DMS53 (cell line): ENCODE measurements around the gene TRMT2B.

Experiments
- DNase-seq: peaks from one replicate; lab custom pipeline; 2025; lab: John Stamatoyannopoulos, UW

TRMT2B gene

DNA sequence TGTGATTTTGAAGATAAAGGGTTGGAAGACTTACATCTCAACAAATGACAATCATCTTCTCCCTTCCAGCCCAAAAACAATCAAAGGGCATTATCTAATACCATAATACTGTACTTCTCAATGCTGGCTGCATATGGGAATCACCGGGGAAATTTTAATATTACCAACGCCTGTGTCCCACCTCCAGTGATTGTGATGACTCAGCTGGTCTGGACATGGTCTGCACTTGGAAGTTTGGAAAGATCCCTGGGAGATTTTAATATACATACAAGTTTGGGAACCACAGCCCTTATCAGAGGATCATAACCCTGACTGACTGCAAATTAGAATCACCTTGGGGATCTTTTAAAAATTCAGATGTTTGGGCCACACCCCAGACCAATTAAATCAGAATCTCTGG, 52.5 kb downstream of the TRMT2B start:
- DNase-seq = no peak

DNA sequence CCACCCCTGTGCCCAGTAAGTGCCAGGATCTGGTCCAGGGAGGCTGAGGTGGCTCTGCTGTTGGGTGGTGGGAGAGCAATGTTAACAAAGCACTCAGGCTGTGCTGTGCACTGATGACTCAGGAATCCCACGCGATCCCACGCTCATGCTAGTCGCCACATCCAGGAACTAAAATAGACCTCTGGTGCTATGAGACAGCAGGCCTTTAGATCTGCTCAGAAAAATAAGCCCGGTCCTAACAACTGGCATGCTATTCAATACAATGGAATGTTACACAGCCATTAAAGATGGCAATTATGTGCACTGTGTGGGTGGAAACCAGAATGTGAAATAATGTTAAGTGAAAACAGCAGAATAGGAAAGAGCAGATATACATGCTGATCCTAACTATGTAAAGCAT, 56.4 kb downstream of the TRMT2B start:
- no peak for DNase-seq

DNA sequence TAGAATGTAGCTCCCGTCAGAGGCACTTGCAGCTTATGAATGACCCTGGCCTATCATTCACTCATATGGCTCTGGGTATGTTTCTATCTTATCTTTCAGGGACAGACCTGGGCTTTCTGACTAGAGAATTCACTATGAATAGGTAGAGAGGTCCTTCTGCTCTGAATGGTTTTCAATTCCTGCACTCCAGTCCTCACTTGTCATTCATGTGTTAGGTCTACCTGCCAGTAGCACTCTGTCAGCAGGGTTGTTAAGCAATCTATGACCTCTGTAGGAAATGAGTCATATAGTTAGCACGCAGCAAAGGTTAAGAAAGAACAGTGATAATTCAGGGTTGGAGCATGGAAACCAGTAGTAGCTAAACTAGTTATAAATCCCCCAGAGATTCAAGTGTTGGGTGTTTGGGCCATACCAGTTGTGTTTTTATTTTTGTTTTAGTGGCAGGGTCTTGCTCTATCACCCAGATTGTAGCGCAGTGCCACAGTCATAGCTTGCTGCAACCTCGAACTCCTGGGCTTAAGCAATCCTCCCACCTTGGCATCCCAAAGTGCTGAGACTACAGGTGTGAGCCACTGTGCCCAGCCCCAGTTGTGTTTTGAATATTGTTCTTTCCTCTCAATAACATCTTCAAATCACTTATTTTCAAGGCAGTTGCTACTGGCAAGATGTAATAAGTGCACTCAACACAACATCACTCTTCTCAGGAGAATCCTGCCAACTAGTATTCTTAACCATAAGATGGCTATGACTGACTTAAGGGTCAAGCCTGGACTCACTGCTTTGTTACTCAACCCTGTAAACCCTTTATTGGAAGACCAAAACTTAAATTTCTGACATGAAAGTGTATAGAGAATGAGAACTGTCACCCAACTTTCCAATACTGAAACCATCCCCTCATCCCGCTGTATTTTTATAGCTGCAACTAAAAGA, 57.3 kb downstream of the TRMT2B start:
- peak; percentile 51 for DNase-seq

DNA sequence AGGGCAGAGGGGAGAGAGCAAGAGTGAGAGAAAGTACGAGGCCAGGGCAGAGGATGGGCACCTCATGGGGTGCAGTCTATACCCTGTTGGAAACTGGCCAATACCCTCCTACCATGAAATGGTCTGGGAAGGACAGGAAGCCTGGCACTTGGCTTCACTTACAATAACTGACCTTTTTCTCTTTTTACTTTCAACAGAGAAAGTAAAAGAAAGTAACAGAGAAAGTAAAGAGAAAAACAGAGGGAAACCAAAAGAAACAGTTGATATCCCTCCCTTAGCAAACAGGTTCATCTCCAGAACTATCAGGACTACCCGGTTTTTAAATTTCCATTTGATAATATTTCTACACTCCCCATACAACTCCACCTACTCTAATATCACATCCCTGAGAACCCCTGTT, 61.8 kb downstream of the TRMT2B start:
- no peak for DNase-seq

DNA sequence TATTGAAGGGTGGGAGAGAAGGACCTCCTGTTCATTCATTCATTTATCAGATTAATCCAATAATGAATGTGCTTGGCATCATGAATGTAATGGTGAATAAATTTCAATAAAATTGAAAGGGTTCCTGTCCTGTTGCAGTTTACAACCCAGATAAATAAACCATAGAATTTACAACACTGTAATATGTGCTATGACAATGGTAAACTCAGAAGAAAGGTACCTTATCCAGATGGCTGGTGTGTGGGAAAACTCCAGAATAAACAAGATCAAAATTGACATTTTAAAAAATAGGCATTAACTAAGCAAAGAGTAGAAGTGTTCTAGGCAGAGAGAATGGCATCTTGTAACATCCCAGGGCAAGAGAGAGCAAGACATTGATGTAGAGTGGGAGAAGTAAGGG, 67.1 kb downstream of the TRMT2B start:
- no peak for DNase-seq

DNA sequence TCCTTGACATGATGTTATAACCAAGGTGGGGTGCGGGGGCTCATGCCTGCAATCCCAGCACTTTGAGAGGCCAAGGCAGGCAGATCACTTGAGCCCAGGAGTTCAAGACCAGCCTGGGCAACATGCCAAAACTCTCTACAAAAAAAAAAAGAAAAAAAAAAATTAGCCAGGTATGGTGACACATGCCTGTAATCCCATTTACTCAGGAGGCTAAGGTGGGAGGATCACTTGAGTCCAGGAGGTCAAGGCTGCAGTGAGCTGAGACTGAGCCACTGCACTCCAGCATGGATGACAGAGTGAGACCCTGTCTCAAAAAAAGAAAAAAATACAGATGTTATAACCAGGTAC, 70.4 kb downstream of the TRMT2B start:
- DNase-seq = peak; percentile 31

DNA sequence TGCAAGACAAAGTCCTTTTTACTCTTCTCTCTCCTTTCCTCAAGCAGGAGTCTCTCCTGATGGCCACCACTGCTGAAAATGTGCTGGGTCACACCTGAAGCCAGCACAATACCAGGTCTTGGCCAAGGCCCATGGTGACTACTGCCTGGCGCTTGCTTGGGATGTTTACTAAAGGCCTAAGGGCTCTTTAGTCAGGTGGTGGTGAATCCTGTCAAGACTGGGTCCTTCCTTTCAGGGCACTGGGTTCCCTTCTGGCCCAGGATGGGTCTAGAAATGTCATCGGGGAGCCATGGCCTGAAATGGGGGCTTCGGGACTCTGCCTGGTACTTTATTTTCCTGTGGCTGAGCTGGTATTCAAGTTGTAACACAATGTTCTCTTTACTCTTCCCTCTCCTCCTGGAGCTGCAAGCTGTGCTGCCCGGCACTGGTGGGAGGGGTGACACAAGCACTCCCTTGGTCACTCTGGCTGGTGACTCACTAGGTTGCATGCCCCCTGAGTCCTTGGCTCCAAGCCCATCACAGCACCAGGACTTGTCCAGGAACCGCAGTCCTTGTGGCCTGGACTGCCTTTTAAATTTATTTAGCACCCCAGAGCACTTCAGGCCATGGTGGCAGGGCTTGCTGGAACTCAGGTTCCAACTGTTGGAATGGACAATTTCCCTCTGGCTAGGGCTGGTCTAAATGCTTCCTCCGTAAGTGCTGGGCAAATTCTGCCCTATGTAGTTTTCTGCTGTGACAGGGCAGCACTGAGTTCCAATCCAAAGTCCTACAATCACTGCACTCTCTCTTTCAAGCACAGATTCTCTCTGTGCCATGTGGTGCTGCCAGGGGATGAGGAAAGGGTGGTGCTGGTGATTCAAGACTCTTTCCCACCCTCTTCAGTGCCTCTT, 71.1 kb downstream of the TRMT2B start:
- peak; percentile 69 for DNase-seq

DNA sequence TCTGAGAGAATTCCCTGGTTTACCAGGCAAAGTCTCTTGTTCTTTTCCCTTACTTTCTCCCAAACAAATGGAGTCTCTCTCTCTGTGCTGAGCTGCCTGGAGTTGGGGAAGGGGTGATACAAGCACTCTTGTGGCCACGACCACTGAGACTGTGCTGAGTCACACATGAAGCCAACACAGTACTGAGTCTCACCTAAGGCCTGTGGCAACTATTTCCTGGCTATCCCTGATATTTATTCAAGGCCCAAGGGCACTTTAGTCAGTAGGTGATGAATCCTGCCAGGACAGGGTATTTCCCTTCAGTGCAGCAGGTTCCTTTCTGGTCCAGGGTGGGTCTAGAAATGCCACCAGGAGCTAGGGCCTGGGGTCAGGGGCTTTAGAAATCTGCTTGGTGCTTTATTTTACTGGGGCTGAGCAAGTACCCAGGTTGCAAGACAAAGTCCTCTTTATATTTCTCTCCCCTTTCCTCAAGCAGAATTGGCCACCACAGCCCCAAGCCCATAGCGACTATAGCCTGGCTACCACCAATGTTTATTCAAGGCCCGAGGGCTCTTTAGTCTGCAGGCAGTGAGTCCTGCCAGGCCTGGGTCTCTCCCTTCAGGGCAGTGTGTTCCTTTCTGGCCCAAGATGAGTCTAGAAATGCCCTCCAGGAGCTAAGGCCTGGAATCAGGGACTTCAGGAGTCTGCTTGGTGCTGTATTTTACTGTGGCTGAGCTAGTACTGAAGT, 71.9 kb downstream of the TRMT2B start:
- DNase-seq = peak; percentile 69

DNA sequence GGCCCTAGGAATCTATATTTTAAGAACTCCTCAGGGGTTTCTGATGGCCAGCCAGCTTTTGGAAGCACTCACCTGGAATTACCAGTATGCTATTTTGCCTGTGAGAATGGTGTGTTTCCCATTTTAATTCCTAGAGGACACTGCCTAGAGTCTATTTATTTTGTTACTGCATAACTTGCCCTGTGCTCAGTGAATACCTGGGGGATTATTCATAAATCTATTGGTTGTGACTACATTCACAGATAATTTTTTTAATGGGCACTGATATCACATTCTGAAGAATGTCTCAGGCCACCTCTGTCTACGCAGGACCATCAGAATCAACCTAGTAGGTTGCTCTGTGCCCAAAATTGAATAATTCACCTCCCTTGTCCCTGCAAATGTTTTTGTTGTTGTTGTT, 75.7 kb downstream of the TRMT2B start:
- no peak for DNase-seq

DNA sequence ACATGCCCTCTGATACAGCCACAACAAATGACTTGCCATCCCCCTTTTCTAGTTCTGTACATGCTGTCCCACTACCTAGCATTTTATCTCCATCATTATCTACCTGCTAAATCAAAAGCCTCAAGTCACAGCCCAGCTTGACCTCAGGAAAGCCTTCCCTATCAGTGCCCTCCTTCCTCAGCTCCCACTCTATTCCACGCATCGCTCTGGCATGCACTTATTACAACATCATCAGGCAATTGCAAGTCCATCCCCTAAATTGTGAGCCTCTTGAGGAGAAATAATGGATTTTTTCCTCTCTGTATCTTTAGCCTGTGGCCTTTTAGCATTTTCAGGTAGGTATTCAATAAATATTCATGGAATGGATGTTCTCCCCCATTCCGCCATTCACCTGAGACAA, 76.7 kb downstream of the TRMT2B start:
- DNase-seq = no peak

DNA sequence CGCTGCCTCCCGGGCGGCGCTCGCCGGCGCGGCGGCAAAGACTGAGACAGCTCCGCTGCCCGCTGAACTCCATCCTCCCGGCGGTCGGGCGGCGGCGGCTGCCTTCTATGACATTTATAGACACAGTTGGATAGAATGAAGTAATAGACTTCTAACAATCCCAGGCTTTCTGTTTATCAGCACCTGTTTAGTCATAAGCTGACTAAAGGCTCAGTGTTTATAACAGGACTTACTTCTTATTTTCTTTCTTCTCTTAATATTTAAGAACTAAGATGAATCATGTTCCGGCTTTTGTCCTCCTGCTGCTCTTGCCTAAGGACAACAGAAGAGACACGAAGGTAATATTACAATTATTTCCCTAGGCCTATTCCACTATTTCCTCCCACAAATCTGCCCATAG, 78.5 kb downstream of the TRMT2B start:
- DNase-seq = no peak

DNA sequence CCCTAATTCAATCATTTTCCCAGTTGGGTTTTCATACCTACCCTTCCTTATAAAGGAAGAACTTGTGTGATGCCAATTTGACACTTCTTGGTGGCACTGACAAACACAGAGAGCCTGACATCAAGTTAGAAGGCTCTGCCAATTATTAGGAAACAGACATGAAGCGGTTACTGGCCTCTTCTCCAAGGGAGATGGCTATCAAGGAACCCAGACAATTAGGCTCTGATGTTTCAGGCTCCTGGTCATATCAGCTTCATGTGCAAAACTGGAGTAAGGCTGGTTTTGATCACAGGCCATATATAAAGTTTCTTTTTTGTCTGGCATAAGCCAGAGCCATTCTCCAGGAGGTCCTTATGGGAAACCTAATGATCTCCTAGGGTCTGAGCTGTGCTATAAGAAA, 82.0 kb downstream of the TRMT2B start:
- DNase-seq = no peak

DNA sequence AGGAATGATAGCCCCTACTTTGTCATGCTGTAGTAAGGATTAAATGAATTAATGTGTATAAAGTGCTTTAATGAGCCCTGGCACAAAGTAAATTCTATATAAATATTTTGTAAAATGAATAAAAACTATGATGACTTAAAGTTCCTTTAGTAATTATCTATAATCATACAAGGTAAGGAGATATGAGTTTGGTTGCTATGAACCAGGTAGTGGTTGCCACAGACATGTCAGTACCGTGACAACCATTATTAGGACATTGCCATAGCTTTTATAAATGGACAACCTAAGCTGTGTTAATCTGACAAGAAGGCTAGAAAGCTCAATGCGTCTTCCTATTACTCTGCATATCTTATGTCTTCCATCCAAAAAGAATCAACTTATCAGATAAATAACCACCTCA, 82.5 kb downstream of the TRMT2B start, which contains the start of gene ARL13A:
ARL13A (plus strand) TSS at position 301 of the 400 bp plus-strand sequence. CDS start 3,982 bp downstream, outside the sequence.
- DNase-seq = no peak

DNA sequence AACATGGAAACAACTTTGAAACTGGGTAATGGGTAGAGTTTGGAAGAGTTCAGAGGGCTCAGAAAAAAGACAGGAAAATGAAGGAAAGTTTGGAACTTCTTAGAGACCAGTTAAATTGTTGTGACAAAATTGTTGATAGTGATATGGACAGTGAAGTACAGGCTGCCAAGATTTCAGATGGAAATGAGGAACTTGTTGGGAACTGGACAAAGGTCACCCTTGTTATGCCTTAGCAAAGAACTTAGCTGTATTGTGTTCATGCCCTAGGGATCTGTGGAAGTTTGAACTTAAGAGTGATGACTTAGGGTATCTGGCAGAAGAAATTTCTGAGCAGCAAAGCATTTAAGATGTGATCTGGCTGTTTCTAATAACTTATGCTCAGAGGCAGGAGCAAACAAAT, 87.5 kb downstream of the TRMT2B start:
- DNase-seq = no peak

DNA sequence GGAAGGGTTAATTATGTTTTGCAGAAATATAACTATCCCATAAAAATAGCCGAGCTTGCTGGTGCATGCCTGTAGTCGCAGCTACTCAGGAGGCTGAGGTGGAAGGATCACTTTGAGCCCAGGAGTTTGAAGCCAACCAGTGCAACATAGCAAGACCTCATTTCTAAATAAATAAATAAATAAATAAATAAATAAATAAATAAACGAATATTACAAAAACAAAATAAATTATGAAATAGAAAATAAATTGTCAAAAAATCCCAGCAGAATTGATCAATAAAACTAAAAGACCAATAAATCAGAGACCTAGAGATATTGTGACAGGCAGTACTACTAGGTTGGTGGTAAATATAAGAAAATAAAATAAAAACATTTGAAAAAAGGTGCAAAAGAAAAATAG, 89.1 kb downstream of the TRMT2B start:
- no peak for DNase-seq
